Inferior parietal cortex (tissue), 1 donor: Measurements from ENCODE around the gene ADAMTSL5.
"Not testable (repeated sequence)": the region's sequence is repeated elsewhere in the genome, so short reads cannot be mapped to it uniquely, and the experiment has no call there.

Source experiments
- DNase-seq: peaks from one replicate; pipeline ENCODE4 v3.0.0-alpha.2; 2016; ENCODE audit errors: extremely low spot score

ADAMTSL5 gene

GRCh38 chr19:1513499-1514294, 878 bp upstream of the ADAMTSL5 start:
- DNase-seq, result no peak

- no peak for DNase-seq
Observed at GRCh38 chr19:1511318-1512317, 1.2 kb downstream of the ADAMTSL5 start.

DNA sequence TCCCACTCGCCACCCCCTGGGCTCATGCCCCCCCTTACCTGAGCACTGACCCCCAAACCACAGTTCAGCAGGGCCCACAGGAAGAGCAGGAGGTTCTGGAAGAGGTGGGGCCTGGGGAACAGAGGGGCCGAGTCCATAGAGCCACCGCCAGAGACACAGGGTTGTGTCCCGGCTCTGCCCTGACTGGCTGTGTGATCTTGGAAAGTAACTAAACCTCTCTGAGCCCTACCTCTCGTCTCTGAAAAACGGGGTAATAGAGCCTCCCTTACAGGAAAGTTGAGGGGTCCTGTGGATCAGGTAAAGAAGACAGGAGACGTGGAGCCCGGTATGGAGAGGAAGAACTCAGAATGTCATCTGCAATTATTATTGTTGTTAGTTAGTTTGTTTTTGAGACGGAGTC, 2.0 kb downstream of the ADAMTSL5 start:
- DNase-seq, result no peak

DNA sequence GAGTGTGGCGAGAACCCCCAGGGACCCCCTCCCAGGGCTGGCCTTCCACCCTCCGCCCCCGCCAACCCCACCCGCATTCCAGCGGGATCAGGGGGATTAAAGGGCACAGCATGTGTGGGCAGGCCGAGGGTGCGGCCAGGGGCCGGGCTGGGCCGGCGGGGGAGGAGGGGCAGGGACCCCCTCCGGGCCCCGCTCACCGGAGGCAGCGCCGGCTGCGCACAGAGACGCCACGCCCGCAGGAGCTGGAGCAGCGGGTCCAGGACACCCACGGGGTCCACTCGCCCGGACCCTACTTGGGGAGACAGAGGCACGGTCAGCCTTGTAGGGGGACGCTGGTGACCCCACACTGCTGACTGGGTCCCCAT, 2.4 kb downstream of the ADAMTSL5 start:
- DNase-seq, result no peak

DNA sequence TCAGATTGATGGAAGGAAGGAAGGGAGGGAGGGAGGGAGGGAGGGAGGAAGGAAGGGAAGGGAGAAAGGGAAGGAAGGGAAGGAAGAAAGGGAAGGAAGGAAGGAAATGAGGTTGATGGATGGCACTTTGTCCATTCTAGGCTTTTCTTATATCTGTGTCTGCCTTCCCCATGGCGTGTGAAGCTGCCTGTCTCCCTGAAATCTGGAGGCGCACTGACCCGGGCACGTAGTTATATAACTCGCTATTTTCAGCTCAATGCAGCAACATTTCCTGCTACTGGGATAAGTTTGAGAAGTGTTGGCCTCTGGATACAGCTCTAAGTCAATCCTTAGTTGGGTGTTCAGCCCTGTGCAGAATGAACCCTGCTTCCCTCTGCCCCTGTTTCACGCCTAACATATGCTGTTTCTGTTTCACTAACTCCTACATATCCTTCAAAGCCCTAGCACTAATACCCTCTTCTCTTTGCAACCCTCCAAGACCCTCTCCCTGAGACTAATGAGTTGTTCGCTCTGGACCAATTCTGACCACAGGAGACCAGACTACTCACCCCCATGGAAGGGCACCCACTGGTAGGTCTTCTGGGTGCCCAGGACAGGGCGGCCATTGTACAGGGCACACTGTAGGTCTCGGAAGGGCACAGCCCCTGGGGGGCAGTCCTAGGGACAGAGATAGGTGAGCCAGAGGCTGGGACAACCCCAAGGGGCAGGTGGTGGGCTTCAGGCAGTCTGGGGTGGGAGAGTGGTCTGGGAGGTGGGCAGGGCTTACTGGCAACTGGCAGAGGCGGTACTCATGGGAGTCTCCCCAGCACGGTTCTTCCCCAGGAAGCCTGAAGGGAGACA, 3.0 kb downstream of the ADAMTSL5 start:
- DNase-seq, result no peak

GRCh38 chr19:1508507-1508856, 4.3 kb downstream of the ADAMTSL5 start:
- DNase-seq, result no peak

- DNase-seq, result peak; percentile 94
Observed at GRCh38 chr19:1507763-1508506, 4.9 kb downstream of the ADAMTSL5 start.

DNA sequence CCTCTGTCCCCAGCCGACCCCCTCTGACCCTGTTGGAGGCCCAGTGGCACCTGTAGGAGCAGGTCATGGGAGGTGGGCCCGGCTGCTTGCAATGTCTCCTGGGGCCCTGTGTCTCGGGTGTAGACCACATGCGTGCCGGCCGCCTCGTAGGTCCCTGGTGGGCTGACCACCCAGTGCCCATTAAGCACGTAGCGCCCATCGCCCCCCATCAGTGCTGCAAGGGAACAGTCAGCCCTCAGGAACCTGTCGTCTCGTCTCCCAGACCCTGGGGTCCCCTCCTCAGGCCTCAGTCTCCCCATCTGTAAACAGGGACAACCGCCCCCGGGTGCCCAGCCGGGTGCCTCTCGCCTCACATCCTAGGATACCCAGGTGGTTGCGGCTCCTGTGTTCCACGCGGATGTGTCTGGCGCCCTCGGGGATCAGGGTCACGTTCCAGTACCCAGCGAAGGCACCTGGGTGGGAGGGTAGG, 5.6 kb downstream of the ADAMTSL5 start:
- DNase-seq, result no peak

DNA sequence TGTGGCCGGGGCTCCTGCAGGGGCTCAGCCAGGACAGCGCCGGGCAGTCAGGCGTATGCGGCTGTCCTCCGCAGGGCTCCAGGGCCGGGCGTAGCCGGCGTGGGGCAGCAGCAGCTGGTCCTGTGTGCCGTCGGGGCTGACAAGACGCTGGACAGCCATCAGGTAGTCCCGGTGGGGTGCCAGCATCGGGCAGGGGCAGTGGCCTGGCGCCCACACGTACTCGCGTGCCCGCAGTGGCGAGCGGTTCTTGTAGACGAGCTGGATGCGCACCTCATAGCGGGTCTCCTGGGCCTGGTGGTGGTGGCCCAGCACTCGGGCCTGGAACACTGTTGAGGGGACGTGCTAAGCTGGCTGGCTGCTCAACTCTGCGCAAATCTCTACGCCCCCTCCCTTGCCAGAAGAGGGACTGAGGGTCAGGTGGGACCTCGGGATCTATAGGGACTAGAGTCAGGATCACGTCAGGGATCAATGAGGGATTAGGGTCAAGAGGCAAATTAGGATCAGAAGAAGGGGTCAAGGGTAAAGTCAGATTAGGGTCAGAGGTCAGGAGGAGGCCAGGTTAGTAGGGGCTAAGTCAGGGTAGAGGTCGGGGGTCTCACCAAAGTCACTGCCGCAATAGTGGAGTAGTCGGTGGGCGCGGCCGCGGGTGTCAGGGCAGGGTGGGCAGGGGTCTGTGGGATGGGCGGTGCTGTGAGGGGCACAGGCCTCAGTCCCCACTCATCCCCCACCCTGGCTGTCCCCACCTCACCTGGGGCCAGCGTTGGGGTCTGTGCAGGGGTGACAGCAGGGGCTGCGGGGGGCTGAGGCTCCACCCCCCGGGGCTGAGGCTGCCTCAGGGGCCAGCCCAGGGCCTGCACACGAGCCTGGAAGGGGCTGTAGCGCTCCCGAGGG, 6.6 kb downstream of the ADAMTSL5 start:
- DNase-seq, result no peak

GRCh38 chr19:1505012-1505411, 7.8 kb downstream of the ADAMTSL5 start:
- no peak for DNase-seq

GRCh38 chr19:1503925-1504773, 8.7 kb downstream of the ADAMTSL5 start:
- no peak for DNase-seq

DNA sequence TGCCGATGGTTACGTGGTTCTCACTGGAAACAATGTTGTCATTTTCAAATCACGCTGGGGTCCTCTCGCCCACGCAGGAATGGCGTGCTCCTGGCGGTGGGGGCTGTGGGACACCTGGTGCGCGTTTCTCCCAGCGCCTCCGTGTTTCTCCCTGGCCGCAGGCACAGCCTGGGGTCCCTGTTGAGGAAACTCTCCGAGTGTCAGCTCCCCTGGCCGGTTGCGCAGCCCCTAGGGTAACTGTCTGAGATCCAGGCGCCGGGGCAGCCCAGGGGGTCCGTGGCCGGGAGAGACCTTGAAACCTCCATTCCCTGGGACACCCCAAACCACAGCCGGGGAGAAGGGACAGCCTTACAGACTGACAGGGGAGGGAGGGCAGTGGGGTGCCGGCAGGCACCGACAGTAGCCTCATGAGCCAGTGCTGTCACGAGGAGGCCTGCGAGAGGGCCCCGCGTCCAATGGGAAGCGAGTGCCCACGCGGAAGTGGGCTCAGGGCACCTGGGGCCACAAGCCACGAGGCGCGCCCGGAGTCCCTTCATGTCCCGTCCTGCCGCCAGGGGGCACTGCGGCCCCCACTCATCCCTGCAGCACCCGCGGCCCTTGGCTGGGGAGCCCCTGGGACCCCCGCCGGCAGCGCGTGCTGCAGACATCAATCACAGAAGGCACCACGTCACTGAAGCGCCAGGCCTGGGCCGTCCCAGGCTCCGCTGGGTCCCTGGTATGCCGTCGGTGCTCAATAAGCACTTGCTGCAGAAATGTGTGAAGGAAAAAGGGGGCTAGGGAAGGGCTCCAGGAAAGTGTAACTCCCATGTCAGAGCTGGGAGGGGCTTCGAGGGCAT, 9.5 kb downstream of the ADAMTSL5 start:
- peak; percentile 47 for DNase-seq

DNA sequence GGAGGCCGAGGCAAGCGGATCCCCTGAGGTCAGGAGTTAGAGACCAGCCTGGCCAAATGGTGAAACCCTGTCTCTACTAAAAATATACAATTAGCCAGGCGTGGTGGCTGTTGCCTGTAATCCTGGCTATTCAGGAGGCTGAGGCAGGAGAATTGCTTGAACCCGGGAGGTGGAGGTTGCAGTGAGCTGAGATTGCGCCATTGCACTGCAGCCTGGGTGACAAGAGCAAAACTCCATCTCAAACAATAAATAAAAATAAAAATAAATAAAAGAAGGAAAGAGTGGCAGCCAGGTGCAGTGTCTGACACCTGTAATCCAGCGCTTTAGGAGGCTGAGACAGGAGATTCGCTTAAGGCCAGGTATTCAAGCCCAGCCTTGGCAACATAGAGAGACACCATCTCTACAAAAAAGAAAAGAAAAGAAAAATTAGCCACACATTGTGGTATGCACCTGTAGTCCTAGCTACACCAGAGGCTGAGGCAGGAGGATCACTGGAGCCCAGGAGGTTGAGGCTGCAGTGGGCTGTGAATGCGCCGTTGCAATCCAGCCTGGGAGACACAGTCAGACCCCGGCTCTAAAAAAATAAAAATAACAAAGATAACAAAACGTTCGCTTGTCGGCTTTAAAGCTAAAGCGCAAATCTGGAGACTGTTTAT, 10.3 kb downstream of the ADAMTSL5 start:
- no peak for DNase-seq

DNA sequence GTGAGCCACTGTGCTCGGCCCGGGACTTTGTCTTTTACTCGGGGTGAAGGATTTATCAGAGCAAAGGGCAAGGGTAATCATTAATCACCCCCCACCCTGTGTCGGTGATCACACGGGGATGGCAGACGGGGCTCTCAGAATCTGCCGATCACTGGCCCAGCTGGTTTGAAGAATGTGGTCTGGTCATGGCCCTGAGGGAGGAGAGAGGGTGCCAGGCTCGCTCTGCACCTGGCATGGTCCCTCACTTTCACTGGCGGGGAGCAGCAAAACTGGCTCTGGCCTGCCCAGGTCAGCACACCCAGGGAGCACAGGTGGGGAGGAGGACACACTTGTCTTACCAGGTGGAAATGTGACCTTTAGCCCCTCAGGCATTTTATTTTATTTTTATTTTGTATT, 11.6 kb downstream of the ADAMTSL5 start:
- no peak for DNase-seq

GRCh38 chr19:1499231-1499630, 13.6 kb downstream of the ADAMTSL5 start:
- DNase-seq, result not testable (repeated sequence)

GRCh38 chr19:1497578-1498235, 15.1 kb downstream of the ADAMTSL5 start:
- no peak for DNase-seq
